GM19043 (cell line): Measurements from ENCODE around the gene HBS1L.

Experiments
- ATAC-seq: cut with Tn5 transposase; IDR thresholded peaks from one replicate; pipeline ENCODE4 v1.9.1; 2021; ENCODE audit warnings: low read depth; ENCODE audit not compliant: unreplicated experiment

HBS1L gene

GRCh38 chr6:135054569-135055498 lies at the start of gene HBS1L:
Gene HBS1L (minus strand): TSS chr6:135054822. CDS start chr6:135054691, 131 bp downstream.
- ATAC-seq = peak; percentile 99

GRCh38 chr6:135104199-135104598 lies 49.6 kb upstream of the HBS1L start:
- no peak for ATAC-seq

- ATAC-seq = no peak
These were observed 47.6 kb upstream of the HBS1L start for GRCh38 chr6:135102191-135102590.

DNA sequence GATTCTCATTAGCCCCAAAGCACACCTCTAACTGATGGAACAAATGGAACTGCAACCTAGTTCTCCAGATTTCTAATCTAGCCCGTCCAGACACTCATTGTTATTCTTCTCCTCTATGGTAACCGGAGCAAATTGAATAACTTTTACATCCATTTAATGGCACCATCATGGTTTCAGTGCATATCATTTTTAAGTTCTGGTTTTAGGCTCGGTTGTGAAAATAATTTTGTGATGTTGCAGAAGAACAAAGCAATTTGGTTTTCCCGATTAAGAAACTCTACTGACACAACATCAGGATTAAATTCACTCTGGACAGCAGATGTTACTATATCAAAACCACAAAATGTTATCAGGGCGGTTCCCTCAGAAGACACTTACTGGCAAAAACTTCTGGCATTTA lies 42.5 kb upstream of the HBS1L start:
- no peak for ATAC-seq

DNA sequence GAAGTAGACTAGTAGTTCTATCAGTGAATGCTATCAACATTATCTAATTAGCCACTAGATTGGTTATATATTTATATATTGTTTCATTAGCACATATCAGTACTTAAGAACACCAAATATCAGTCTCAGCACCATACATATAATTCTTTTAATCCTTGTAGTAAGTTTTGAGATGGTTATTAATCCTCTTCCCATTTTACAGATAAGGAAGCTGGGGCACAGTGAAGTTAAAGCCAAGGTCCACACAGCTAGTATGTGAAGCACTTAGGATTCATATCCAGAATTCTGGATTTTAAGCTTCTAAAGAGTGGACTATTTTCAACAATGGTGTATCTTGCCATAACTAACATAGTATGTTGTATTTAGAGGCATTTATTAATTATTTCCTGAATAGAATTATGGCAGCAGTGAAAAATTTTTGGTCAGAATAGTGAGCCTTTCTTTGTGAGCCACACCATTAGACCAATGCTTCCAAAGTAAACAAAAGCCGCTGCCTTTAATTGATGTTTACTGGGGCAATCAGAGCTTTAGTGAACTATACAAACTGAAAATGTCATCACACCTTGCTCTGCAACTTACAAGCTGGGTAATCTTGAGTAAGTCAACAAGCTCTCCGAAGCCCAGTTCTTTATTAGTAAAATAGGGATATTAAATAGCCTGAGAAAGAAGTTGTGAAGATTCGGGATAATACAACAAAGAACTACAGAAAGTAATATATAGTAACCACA lies 41.9 kb upstream of the HBS1L start:
- ATAC-seq = no peak

GRCh38 chr6:135095716-135096115 lies 41.1 kb upstream of the HBS1L start:
- no peak for ATAC-seq

DNA sequence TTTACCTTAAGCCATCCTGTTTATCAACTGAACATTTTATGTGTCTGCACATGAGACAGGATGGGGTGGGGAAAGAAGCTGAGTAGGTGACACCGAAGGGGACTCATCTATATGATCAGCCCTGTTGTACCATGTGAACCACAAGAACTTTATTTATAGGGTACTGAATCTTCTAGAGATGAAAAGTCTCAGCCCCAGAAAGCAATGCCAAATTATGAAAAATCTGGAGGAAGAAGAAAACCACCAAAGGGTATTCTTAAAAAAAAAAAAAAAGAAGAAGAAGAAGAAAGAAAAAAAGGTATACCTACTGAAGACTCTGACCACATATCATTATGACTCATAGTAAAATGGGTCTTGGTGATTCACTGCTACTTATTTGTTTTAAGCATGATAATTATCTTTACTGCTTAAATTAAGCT lies 39.8 kb upstream of the HBS1L start:
- ATAC-seq = no peak

- no peak for ATAC-seq
These were observed 39.0 kb upstream of the HBS1L start for GRCh38 chr6:135093578-135093977.

GRCh38 chr6:135092724-135093123 lies 38.1 kb upstream of the HBS1L start:
- ATAC-seq = no peak

GRCh38 chr6:135090819-135091218 lies 36.2 kb upstream of the HBS1L start:
- no peak for ATAC-seq

DNA sequence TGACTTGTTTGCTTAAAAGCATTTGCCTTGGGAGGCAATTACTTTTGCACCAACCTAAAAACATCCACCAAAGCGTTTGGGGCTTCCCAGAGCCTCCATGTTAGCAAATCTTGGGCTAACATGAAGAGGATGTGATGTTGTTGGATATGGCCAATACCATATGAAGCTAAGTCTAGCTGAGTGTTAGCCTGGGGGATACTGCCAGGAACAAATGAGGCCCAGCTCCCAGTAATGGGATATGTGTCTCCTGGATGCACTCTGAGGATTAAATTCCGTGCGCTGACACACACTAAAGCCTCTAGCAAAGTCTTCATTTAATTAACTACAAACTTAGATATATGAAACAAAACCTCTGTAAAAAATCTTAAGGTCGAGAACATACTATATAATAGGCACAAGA lies 35.3 kb upstream of the HBS1L start:
- ATAC-seq = no peak

- peak; percentile 52 for ATAC-seq
These were observed 34.5 kb upstream of the HBS1L start for GRCh38 chr6:135088818-135089809.

- no peak for ATAC-seq
These were observed 33.7 kb upstream of the HBS1L start for GRCh38 chr6:135088281-135088680.

DNA sequence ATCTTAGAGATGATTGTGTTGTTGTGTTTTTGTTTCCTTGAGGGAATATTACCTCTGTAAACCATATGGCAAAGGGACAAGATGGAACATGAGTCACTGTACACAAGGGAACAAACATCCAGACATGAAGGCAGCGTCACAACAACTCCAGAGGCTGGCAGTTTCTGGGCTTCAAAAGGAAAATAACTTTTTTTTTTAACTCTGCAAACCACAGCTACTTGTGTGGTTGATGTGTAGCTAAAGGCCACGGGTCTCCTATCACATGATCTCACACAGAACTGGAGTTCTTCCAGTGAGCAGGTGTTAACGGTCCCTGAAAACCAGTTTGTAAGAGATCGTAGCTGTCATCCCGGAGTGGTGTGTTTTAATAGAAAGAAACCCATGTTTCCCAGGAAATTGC lies 33.2 kb upstream of the HBS1L start:
- peak; percentile 38 for ATAC-seq

GRCh38 chr6:135087403-135087802 lies 32.8 kb upstream of the HBS1L start:
- ATAC-seq = no peak

- no peak for ATAC-seq
These were observed 31.8 kb upstream of the HBS1L start for GRCh38 chr6:135086414-135086764.

GRCh38 chr6:135085700-135086413 lies 31.2 kb upstream of the HBS1L start:
- ATAC-seq = no peak

DNA sequence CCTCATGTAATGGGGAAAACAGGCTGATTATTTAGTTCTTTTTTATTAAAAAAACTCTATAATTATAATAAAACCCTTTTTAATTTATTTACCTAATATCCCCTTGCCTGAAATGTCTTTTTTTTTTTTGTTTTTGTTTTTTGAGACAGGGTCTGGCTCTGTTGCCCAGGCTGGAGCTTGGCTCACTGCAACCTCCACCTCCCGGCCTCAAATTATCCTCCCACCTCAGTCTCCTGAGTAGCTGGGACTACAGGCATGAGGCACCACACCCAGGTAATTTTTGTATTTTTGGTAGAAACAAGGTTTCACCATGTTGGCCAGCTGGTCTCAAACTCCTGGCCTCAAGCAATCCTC lies 30.3 kb upstream of the HBS1L start:
- ATAC-seq = no peak

- ATAC-seq = no peak
These were observed 29.6 kb upstream of the HBS1L start for GRCh38 chr6:135084001-135084915.
